BJ (cell line): Measurements from ENCODE around the gene ELOVL5. TPM values are rescaled to one million over a fixed set of nuclear protein-coding genes. Genes with fewer than 3 reads are reported as not detected.
A peak's percentile ranks its signal among the peaks of the same experiment; 100 is the strongest.

ENCODE experiments used
- CTCF ChIA-PET: fragments of 350-600 bp; formaldehyde crosslinking; extraction: SDS; loops from one replicate; lab custom pipeline; 2021; ENCODE audit warnings: antibody characterized with exemption, inconsistent platforms; lab: Yijun Ruan, JAX
- POLR2A ChIA-PET: fragments of 300-600 bp; sonication (Branson Sonifier 250); formaldehyde crosslinking; extraction: SDS; loops from one replicate; lab custom pipeline; 2021; ENCODE audit warnings: antibody characterized with exemption; lab: Charles Lee
- DNase-seq: peaks from one replicate; pipeline ENCODE4 v3.0.0-alpha.2; 2011; ENCODE audit warnings: low read depth
- H3K27me3 ChIP-seq: 2 replicates; pipeline ENCODE4 v1.6.0; 2011; ENCODE audit warnings: low read length; ENCODE audit not compliant: control insufficient read depth, insufficient read depth
- H3K36me3 ChIP-seq: 2 replicates; pipeline ENCODE4 v1.5.1; 2011; ENCODE audit warnings: low read length; ENCODE audit not compliant: control insufficient read depth, insufficient read depth
- H3K4me3 ChIP-seq: 2 replicates; pipeline ENCODE4 v1.5.1; 2011; ENCODE audit warnings: low read depth, mild to moderate bottlenecking, control low read depth, low read length
- polyA plus RNA-seq: library from polyadenylated mRNA; depleted of rRNA; stranded (reverse); fragments of >200 nt; gene quantifications from 2 replicates; pipeline ENCODE4 v1.2.3, GENCODE V29; 2011
- TF ChIP-seq, protein P1 (sequence below): IDR thresholded peaks from 2 replicates; pipeline ENCODE4 v1.5.1; 2011; ENCODE audit warnings: low read depth, mild to moderate bottlenecking, control low read depth, inconsistent platforms, low read length, moderate library complexity; ENCODE audit not compliant: insufficient read depth

ELOVL5 gene
- polyA plus RNA-seq, 1 experiment = 88.5 TPM

DNA sequence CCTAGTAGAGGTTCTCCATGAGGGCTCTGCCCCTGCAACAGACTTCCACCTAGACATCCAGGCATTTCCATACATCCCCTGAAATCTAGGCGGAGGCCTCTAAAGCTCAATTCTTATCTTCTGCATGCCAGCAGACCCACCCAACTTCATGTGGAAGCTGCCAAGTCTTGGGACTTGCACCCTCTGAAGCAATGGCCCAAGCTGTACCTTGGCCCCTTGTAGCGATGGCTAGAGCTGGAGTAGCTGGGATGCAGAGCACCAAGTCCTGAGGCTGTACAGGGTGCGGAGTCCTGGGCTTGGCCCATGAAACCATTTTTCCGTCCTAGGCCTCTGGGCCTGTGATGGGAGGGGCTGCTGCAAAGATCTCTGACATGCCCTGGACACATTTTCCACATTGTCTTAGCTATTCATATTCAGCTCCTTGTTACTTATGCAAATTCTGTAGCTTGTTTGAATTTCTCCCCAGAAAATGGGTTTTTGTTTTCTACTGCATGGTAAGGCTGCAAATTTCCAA lies 17.4 kb upstream of the ELOVL5 start:
- Histone ChIP-seq H3K36me3 (no peaks in the 10 kb centered on the region), H3K27me3 (no peaks in the 10 kb centered on the region), H3K4me3 (no peak overlapping the region)
- TF ChIP-seq, protein P1, sequence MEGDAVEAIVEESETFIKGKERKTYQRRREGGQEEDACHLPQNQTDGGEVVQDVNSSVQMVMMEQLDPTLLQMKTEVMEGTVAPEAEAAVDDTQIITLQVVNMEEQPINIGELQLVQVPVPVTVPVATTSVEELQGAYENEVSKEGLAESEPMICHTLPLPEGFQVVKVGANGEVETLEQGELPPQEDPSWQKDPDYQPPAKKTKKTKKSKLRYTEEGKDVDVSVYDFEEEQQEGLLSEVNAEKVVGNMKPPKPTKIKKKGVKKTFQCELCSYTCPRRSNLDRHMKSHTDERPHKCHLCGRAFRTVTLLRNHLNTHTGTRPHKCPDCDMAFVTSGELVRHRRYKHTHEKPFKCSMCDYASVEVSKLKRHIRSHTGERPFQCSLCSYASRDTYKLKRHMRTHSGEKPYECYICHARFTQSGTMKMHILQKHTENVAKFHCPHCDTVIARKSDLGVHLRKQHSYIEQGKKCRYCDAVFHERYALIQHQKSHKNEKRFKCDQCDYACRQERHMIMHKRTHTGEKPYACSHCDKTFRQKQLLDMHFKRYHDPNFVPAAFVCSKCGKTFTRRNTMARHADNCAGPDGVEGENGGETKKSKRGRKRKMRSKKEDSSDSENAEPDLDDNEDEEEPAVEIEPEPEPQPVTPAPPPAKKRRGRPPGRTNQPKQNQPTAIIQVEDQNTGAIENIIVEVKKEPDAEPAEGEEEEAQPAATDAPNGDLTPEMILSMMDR = no peak
- CTCF ChIA-PET = no interaction called here
- POLR2A ChIA-PET = no interaction called here
- no peak for DNase-seq

DNA sequence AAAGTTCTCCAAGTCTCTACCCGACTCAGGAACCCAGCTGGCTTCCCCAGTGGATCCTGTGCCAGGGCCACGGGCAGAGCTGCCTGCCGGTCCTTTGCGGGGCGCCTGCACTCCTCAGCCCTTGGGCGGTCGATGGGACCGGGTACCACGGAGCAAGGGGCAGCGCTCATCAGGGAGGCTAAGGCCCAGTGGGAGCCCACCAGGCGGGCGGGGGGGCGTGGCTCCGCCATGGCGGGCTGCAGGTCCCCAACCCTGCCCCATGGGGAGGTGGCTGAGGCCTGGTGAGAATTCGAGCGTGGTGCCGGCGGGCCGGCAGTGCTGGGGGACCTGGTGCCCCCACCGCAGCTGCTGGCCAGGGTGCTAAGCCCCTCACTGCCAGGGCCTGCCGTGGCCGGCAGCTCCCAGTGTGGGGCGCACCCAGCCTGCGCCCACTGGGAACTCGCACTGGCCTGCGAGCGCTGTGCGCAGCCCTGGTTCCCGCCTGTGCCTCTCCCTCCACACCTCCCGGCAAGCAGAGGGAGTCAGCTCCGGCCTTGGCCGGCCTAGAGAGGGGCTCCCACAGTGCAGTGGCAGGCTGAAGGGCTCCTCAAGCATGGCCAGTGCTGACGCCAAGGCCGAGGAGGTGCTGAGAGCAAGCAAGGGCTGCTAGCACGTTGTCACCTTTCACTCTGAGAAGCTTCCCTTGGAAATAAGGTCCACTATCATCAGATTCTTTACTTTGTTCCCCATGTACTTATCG lies 14.8 kb upstream of the ELOVL5 start:
- Histone ChIP-seq H3K4me3 (no peak overlapping the region), H3K27me3 (no peaks in the 10 kb centered on the region), H3K36me3 (no peaks in the 10 kb centered on the region)
- ChIA-PET CTCF (interaction anchor here (0.9 to 1.5 kb wide), 2 partner anchors 76 to 193 kb away, joined by 3 to 4 read pairs; no protein-coding TSS in a partner anchor), POLR2A (no interaction called here)
- TF ChIP-seq, protein P1 = no peak
- no peak for DNase-seq

DNA sequence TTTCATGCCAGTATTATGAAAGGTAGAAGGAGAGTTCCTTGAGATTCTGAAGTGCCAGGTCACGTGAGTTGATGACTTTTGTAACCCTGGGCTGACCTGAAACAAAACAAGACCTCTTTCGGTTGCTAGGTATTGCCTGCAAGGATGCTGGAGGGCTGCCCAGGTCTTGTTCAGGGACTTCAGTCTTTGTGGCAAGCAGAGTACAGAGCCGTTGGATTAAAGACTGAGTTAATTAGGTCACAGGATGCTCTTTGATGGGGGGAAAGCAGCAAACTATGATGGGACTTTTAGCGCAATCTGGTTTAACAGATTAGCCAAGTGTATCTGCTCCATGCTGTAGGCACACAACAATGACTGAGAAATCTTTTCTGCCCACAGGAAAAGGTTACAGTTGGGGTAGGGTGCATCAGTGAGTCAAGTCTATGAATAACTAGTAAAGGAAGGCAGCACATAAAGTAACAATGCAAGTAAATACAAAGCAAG lies 12.8 kb upstream of the ELOVL5 start:
- POLR2A ChIA-PET = no interaction called here
- no peak for DNase-seq
- CTCF ChIA-PET = no interaction called here
- Histone ChIP-seq H3K4me3 (no peak overlapping the region), H3K27me3 (no peaks in the 10 kb centered on the region), H3K36me3 (no peaks in the 10 kb centered on the region)
- TF ChIP-seq, protein P1 = no peak

DNA sequence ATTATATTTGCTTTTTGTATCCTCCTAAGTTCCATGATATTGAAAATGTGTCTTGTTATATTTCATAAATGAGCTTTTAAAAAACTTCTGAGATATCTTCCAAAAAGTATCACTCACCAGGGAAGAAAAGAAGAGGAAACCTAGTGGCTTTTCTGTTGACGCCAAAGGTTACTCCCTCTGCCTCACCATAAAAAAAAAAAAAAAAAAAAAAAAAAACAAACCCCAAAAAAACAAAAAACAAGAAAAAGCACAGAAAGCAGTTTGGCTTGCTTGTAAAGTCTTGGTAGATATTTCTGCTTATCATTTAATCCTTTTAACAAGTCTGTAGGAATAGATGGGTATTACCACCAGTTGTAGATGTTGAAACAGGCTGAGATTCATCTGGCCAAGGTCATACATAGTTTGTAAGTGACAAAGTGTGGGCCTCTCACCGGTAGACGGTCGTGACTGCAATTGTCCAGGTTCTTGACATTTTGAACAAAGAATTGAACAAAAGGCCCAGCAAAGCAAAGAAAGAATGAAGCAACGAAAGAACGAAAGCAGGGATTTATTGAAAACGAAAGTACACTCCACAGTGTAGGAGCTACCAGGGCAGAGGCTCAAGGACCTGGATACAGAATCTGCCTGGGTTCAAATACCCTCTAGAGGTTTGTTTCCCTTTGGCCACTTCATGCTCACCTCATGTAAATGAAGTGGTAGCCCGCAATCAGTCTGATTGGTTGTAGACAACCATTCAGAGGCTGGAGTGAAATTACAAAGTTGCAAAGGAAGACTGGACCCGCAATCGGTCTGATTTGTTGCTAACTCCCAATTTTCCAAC lies 11.6 kb upstream of the ELOVL5 start:
- Histone ChIP-seq H3K4me3 (no peak overlapping the region), H3K27me3 (no peaks in the 10 kb centered on the region), H3K36me3 (no peaks in the 10 kb centered on the region)
- no peak for DNase-seq
- ChIA-PET CTCF (interaction anchor here (0.7 to 1.8 kb wide), 2 partner anchors 13 to 82 kb away, joined by 3 read pairs; no protein-coding TSS in a partner anchor), POLR2A (interaction anchor here (0.8 kb wide), 1 partner anchor 181 kb away, joined by 3 read pairs; no protein-coding TSS in a partner anchor)
- TF ChIP-seq, protein P1 = no peak

DNA sequence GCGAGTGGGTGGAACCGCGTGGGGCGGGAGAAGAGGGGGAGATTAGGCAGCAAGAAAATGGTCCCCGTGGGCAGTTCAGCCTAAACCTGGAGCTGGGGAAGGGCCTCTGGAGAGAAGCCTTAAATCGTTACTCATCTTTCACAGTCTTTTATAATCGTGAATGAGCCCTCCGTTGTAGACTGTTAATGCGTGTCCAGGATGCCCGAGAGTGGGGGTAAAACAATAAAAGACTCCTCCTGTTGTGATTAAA lies 11.0 kb upstream of the ELOVL5 start:
- TF ChIP-seq, protein P1 = no peak
- no peak for DNase-seq
- H3K4me3 ChIP-seq = peak overlapping the region; percentile 46
- CTCF ChIA-PET = interaction anchor here (0.7 to 1.8 kb wide), 2 partner anchors 12 to 83 kb away, joined by 3 read pairs; no protein-coding TSS in a partner anchor
- no peaks in the 10 kb centered on the region for H3K27me3 ChIP-seq
- H3K36me3 ChIP-seq = no peaks in the 10 kb centered on the region
- POLR2A ChIA-PET = interaction anchor here (0.8 to 1.0 kb wide), 2 partner anchors 37 to 180 kb away, joined by 3 read pairs; no protein-coding TSS in a partner anchor
